NCI-H446 treated with DMSO at 0.1 percent for 48 hours (cell line): ENCODE results near the gene PMEL.
A peak's percentile ranks its signal among the peaks of the same experiment; 100 is the strongest.
"Not testable (repeated sequence)": the region's sequence is repeated elsewhere in the genome, so short reads cannot be mapped to it uniquely, and the experiment has no call there.

Experiments used
- DNase-seq: peaks from one replicate; lab custom pipeline; 2025; lab: John Stamatoyannopoulos, UW

The PMEL gene

GRCh38 chr12:55983232-55983842 lies 17.5 kb upstream of the PMEL start:
- no peak for DNase-seq

- no peak for DNase-seq
These were observed 16.6 kb upstream of the PMEL start for GRCh38 chr12:55982319-55982936.

DNA sequence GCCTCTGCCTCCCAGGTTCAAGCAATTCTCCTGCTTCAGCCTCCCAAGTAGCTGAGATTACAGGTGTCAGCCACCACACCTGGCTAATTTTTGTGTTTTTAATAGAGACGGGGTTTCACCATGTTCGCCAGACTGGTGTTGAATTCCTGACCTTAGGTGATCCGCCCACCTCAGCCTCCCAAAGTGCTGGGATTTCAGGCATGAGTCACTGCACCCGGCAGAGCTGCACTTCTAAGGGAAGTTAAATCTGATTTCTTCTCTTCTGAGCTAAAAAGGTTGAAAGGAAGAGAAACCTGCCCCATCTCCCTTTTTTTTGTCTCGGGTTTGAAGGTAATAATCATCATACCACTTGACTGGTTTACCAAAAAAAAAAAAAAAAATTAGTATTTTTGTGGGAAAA lies 16.0 kb upstream of the PMEL start:
- DNase-seq, result not testable (repeated sequence)

DNA sequence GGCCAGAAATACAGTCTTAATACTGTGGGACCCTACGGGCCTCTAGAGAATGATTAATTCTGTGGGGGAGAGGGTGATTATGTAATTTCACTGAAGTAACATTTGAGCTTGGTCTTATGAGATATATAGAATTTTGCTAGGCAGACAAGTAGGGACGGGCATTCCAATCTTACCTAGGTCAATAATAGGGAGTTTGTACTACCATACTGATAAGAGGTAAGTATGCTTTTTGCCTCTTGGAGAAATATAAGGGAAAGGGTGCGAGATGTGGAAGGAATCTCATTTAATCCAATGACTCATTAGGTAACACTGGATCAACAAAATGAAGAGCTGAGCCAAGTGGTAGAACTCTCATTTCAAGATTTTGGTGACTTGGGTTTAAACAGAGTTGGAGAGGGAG lies 13.2 kb upstream of the PMEL start:
- DNase-seq, result no peak

DNA sequence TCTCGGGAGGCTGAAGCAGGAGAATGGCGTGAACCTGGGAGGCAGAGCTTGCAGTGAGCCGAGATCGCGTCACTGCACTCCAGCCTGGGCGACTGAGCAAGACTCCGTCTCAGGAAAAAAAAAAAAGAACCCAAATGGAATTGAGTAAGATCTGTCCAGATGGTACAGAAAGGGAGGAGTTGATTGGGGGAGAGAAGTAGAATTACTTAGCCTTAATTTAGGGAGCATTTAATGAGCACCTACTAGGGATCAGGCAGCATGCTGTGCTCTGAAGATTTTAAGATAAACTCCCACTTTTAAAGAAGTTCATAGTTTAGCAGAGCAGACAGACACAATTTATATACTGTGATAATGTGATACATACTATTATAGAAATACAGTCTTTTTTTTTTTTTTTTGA lies 12.6 kb upstream of the PMEL start:
- DNase-seq, result no peak

DNA sequence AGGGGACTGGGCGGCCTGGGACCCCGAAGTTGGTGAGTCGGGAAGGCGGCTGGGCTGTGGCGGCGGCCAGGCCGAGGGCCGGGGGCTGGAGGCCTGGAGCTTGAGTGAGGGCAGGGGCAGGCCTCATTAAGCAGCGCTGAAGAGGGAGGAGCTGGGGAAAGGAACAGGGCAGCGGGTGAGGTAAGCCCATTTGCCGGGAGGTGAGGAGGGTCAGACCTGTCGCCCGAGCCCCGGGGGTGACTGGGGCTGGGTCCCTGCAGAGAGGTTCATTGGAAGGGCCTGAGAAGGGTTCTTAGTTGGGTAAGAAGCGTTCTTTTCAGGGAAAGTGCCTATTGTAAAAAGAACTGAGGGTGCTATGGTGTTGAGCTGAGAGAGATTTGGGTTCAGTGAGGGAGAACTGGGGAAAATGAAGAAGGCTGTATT lies 8.5 kb upstream of the PMEL start:
- no peak for DNase-seq

- peak; percentile 100 for DNase-seq
These were observed 7.9 kb upstream of the PMEL start, which contains the start of gene RAB5B for GRCh38 chr12:55973599-55974307. RAB5B (plus strand) TSS chr12:55974078; CDS start chr12:55986961, 12,883 bp downstream.

GRCh38 chr12:55972911-55973598 lies 7.2 kb upstream of the PMEL start:
- no peak for DNase-seq

GRCh38 chr12:55972456-55972855 lies 6.6 kb upstream of the PMEL start:
- no peak for DNase-seq

GRCh38 chr12:55972042-55972441 lies 6.2 kb upstream of the PMEL start:
- DNase-seq, result no peak

DNA sequence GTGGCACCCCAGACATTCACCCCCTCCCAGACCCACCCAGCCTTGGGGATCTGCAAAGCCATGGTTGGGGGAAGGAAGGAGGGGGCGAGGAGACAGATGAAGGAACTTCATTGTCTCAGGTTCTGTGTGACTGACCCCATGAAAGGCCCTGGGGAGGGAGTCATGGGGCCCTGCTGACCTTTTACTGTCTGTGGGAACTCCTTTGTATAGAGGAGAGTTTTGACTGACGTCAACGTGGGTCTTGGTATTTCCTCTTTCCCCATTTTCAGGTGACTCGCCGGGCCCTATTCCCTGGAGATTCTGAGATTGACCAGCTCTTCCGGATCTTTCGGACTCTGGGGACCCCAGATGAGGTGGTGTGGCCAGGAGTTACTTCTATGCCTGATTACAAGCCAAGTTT lies 4.9 kb upstream of the PMEL start:
- no peak for DNase-seq

DNA sequence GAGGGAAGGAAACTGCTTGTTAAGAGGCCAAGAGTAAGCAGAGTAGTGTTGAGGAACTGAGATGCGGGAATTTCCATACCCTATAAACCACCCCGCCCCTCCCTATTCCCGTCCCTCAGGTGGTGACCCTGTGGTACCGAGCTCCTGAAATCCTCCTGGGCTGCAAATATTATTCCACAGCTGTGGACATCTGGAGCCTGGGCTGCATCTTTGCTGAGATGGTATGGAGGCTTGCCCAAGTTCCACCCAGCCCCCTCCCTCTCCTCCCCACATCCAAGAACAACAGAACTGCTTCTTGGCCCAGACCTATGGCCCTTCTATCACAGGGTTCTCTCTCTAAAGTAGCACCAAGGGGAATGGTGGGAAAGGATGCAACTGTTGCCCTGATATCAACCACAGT lies 3.5 kb upstream of the PMEL start:
- no peak for DNase-seq

GRCh38 chr12:55966408-55967281 lies 803 bp upstream of the PMEL start, which contains the start of gene CDK2:
CDK2 (plus strand) TSS chr12:55966830; CDS start chr12:55967009, 179 bp downstream.
- peak; percentile 65 for DNase-seq

DNA sequence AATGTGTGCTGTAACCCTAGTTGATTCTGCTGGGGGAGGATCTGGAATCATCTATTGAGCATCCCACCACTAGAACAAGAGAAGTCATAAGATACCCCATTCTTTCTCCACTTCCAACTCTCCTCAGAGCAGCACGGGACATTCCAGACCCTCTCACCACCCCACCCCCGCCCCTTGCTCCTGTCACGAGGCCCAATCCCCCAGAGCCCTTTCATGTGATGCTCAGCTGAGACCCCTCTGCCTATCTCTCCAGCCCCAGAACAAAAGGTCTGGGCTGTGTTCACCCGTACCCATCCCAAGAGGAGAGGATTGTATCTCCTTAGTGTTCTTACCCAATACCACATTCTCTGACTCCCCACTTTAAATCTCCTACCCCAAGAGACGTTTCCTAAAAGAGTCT lies 602 bp downstream of the PMEL start:
- DNase-seq, result no peak

DNA sequence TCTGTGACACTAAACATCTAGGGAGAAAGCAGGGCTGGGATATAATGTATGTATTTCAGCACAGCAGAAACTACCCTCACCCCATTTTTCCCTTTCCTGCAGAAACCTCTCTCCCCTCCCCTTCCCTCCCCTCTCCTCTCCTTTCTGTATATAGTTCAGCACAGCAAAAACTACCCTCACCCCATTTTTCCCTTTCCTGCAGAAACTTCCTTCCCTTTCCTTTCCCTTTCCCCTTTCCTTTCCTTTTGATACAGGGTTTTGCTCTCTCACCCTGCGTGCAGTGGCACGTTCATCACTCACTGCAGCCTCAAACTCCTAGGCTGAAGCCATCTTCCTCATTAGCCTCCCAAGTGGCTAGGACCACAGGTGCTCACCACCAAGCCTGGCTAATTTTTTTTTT lies 2.1 kb downstream of the PMEL start:
- no peak for DNase-seq

DNA sequence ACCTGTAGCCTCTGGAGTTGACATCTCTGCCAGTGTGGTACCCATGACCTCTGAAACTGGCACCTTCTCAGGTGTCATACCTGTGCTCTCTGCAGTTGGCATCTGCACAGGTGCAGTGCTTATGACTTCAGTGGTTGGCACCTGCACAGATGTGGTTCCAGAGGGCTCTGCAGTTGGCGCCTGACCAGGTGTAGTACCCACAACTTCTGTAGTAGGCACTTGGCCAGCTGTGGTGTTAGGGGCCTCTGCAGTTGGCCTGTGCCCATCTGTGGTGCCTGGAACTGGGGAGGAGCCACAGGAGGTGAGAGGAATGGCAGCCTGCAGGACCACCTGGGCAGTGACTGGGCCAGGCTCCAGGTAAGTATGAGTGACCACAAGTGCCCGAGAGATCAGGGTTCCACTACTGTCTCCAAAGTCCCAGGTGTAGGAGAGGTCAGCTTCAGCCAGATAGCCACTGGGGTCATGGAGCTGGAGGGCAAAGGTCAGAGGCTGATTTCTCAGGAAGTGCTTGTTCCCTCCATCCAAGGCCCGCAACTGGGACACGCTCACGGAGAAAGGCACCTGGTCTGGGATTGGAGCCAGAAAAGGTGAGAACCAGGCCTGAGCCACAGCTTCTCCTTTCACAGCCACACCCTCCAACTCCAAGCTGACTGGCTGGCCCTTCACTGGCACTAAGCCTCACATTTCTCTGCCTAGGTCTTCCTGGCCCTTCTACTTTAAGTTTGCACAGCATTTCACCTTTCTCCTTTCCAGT lies 8.6 kb downstream of the PMEL start:
- DNase-seq, result no peak

DNA sequence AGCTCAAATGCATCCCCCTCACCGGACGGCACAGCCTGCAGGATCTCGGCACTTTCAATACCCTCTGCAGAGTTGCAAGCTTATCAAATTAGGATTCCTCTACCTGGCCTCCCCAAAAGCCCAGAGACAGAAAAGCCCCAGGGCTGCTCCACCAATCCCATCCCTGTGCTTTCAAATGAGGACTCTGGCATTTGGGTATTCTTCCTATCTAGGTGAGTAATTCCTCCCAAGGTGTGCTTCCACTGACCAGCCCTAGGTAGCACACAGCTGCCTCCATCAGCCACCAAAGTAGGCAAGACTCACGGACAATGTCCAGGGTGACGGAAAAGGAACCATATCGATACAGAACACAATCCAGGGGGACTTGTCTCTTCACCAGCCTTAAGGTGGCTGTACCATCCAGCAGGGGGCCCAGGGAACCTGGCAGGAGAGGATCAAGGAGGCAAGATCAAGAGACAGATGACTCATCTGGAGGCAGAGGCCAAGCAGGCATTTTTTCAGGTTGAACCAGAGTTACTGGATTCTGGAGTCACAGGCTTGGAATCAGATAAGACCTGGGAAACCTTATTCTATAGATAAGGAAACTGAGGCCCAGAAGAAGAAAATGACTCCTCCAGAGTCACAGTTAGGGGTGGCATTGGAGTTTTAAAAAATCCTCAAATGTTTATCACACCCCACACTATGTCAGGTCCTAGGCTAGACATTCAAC lies 9.9 kb downstream of the PMEL start:
- DNase-seq, result no peak

GRCh38 chr12:55955344-55955743 lies 10.5 kb downstream of the PMEL start:
- DNase-seq, result no peak

DNA sequence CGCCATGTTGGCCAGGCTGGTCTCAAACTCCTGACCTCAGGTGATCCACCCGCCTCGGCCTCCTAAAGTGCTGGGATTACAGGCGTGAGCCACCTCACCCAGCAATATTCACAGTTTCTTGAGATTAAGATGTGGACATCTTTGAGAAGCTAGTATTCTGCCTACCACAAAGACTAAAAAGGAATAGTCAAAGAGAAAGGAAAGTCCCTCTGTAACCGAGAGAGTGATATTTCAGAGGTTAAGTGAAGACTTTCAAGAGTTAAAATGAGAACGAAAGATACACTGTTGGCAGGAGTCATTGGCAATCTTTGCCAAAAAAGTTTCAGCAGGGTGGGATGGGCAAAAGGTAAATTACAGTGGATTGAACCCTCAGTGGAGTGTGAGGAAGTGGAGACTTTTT lies 19.3 kb downstream of the PMEL start:
- no peak for DNase-seq

DNA sequence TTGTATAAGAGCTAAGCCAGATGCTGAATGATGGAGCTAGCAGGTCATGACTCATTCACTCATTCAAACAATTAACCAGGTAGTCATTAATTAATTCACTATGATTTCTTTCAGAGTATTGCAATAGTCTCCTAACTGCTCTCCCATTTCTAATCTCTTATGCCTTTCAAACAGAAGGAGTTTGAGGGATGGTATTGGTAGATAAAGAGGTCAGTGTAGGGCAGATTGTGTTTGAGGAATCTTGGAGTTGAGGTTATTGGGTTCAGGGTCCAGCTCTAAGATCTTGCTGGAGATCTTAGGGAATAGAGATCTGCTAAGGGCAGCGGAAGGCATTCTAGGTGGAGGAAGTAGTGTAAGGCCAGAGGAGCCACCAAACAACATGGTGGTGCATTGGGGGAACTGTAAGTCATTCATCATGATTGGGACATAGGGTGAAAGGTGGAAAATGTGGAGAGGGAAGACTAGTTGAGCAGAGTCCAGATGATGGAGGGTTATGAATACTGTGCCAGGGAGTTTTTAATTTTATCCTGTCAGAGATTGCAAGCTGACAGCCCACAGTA lies 23.2 kb downstream of the PMEL start:
- no peak for DNase-seq
